ENCODE data around the gene FOXG1.

FOXG1 gene

GRCh38 chr14:28757786-28758185 is 8.8 kb upstream of the FOXG1 start:
- no peaks in the 10 kb centered on the region for H3K36me3 Mint-ChIP-seq
- peaks cover 75% of the 10 kb centered on the region for H3K27me3 Mint-ChIP-seq
- H3K27ac Mint-ChIP-seq, result no peak overlapping the region
- CTCF ChIA-PET, result interaction anchor here (1.0 to 1.8 kb wide), 2 partner anchors 13 to 17 kb away, joined by 4 to 5 read pairs; no protein-coding TSS in a partner anchor
- no peak overlapping the region for H3K4me3 Mint-ChIP-seq
- no peak for DNase-seq
- H3K9me3 Mint-ChIP-seq, result no peaks in the 10 kb centered on the region
- no peaks in the 10 kb centered on the region for H3K4me1 Mint-ChIP-seq

- H3K4me3 Mint-ChIP-seq, result no peak overlapping the region
- CTCF ChIA-PET, result interaction anchor here (1.8 kb wide), 1 partner anchor 12 kb away, joined by 5 read pairs; no protein-coding TSS in a partner anchor
- DNase-seq, result no peak
- no peaks in the 10 kb centered on the region for H3K4me1 Mint-ChIP-seq
- H3K36me3 Mint-ChIP-seq, result no peaks in the 10 kb centered on the region
- H3K27me3 Mint-ChIP-seq, result peaks cover 78% of the 10 kb centered on the region
- no peaks in the 10 kb centered on the region for H3K9me3 Mint-ChIP-seq
- H3K27ac Mint-ChIP-seq, result no peak overlapping the region
Observed at GRCh38 chr14:28758253-28758884, 8.2 kb upstream of the FOXG1 start.

GRCh38 chr14:28758885-28759652 is 7.5 kb upstream of the FOXG1 start:
- Mint-ChIP-seq H3K36me3 (no peaks in the 10 kb centered on the region), H3K9me3 (no peaks in the 10 kb centered on the region), H3K4me3 (no peak overlapping the region), H3K27ac (no peak overlapping the region), H3K27me3 (peaks cover 79% of the 10 kb centered on the region), H3K4me1 (no peaks in the 10 kb centered on the region)
- DNase-seq, result no peak
- CTCF ChIA-PET, result no interaction called here

GRCh38 chr14:28759653-28760313 is 6.8 kb upstream of the FOXG1 start:
- no peaks in the 10 kb centered on the region for H3K4me1 Mint-ChIP-seq
- H3K27me3 Mint-ChIP-seq, result peaks cover 83% of the 10 kb centered on the region
- no peaks in the 10 kb centered on the region for H3K36me3 Mint-ChIP-seq
- CTCF ChIA-PET, result no interaction called here
- no peak overlapping the region for H3K4me3 Mint-ChIP-seq
- DNase-seq, result no peak
- H3K9me3 Mint-ChIP-seq, result no peaks in the 10 kb centered on the region
- no peak overlapping the region for H3K27ac Mint-ChIP-seq

- CTCF ChIA-PET, result no interaction called here
- Mint-ChIP-seq H3K36me3 (peaks cover 1% of the 10 kb centered on the region), H3K4me1 (no peaks in the 10 kb centered on the region), H3K27me3 (peaks cover 82% of the 10 kb centered on the region), H3K4me3 (no peak overlapping the region), H3K9me3 (no peaks in the 10 kb centered on the region), H3K27ac (no peak overlapping the region)
- DNase-seq, result no peak
Observed at GRCh38 chr14:28760431-28760996, 6.1 kb upstream of the FOXG1 start.

GRCh38 chr14:28761438-28762291 is 4.9 kb upstream of the FOXG1 start:
- peaks cover 5% of the 10 kb centered on the region for H3K36me3 Mint-ChIP-seq
- peaks cover 3% of the 10 kb centered on the region for H3K4me1 Mint-ChIP-seq
- CTCF ChIA-PET, result interaction anchor here (0.6 kb wide), 1 partner anchor 559 kb away, joined by 3 read pairs; no protein-coding TSS in a partner anchor
- no peak overlapping the region for H3K4me3 Mint-ChIP-seq
- peaks cover 3% of the 10 kb centered on the region for H3K9me3 Mint-ChIP-seq
- peak overlapping the region; percentile 21 for H3K27ac Mint-ChIP-seq
- DNase-seq, result no peak
- H3K27me3 Mint-ChIP-seq, result peaks cover 81% of the 10 kb centered on the region

- H3K4me1 Mint-ChIP-seq, result peaks cover 3% of the 10 kb centered on the region
- CTCF ChIA-PET, result no interaction called here
- no peak for DNase-seq
- H3K4me3 Mint-ChIP-seq, result no peak overlapping the region
- peaks cover 81% of the 10 kb centered on the region for H3K27me3 Mint-ChIP-seq
- peaks cover 3% of the 10 kb centered on the region for H3K9me3 Mint-ChIP-seq
- H3K27ac Mint-ChIP-seq, result no peak overlapping the region
- peaks cover 5% of the 10 kb centered on the region for H3K36me3 Mint-ChIP-seq
Observed at GRCh38 chr14:28762303-28762954, 4.2 kb upstream of the FOXG1 start.

- Mint-ChIP-seq H3K4me1 (peaks cover 3% of the 10 kb centered on the region), H3K27ac (no peak overlapping the region), H3K4me3 (no peak overlapping the region), H3K27me3 (peaks cover 82% of the 10 kb centered on the region), H3K9me3 (peaks cover 3% of the 10 kb centered on the region), H3K36me3 (peaks cover 5% of the 10 kb centered on the region)
- CTCF ChIA-PET, result no interaction called here
- no peak for DNase-seq
Observed at GRCh38 chr14:28762955-28763326, 3.6 kb upstream of the FOXG1 start.

- Mint-ChIP-seq H3K9me3 (peaks cover 5% of the 10 kb centered on the region), H3K36me3 (peaks cover 10% of the 10 kb centered on the region), H3K4me3 (no peak overlapping the region), H3K27me3 (peaks cover 83% of the 10 kb centered on the region), H3K27ac (no peak overlapping the region), H3K4me1 (peaks cover 3% of the 10 kb centered on the region)
- no peak for DNase-seq
- CTCF ChIA-PET, result no interaction called here
Observed at GRCh38 chr14:28763751-28764256, 2.8 kb upstream of the FOXG1 start.

GRCh38 chr14:28764257-28765160 is 2.1 kb upstream of the FOXG1 start:
- H3K9me3 Mint-ChIP-seq, result peaks cover 5% of the 10 kb centered on the region
- CTCF ChIA-PET, result no interaction called here
- H3K27ac Mint-ChIP-seq, result no peak overlapping the region
- H3K27me3 Mint-ChIP-seq, result peaks cover 77% of the 10 kb centered on the region
- H3K4me3 Mint-ChIP-seq, result no peak overlapping the region
- no peak for DNase-seq
- H3K4me1 Mint-ChIP-seq, result peaks cover 3% of the 10 kb centered on the region
- H3K36me3 Mint-ChIP-seq, result peaks cover 11% of the 10 kb centered on the region

- Mint-ChIP-seq H3K27me3 (peaks cover 69% of the 10 kb centered on the region), H3K4me3 (peak overlapping the region; percentile 41), H3K36me3 (peaks cover 11% of the 10 kb centered on the region), H3K9me3 (peaks cover 5% of the 10 kb centered on the region), H3K27ac (peak overlapping the region; percentile 28), H3K4me1 (peaks cover 3% of the 10 kb centered on the region)
- DNase-seq, result no peak
- CTCF ChIA-PET, result no interaction called here
Observed at GRCh38 chr14:28765169-28765830, 1.3 kb upstream of the FOXG1 start.

- H3K36me3 Mint-ChIP-seq, result peaks cover 11% of the 10 kb centered on the region
- peaks cover 3% of the 10 kb centered on the region for H3K4me1 Mint-ChIP-seq
- no peak for DNase-seq
- H3K27me3 Mint-ChIP-seq, result peaks cover 71% of the 10 kb centered on the region
- peaks cover 5% of the 10 kb centered on the region for H3K9me3 Mint-ChIP-seq
- peak overlapping the region; percentile 59 for H3K4me3 Mint-ChIP-seq
- peak overlapping the region; percentile 76 for H3K27ac Mint-ChIP-seq
- CTCF ChIA-PET, result no interaction called here
Observed at GRCh38 chr14:28765831-28766468, 637 bp upstream of the FOXG1 start.

Data from activated naive CD4-positive, alpha-beta T cell treated with anti-CD3 and anti-CD28 coated beads, Interleukin-2, amount 10 ng/mL, durations not matched to agents 7 days and 5 days (primary cell).